ENCODE data around the gene NOS1AP.
"Not testable (repeated sequence)": the region's sequence is repeated elsewhere in the genome, so short reads cannot be mapped to it uniquely, and the experiment has no call there.

Gene NOS1AP

GRCh38 chr1:162069334-162070093, at the start of gene NOS1AP:
TSS of gene NOS1AP (plus strand) at chr1:162069691. CDS start at chr1:162070178, 487 bp downstream.
- peak; percentile 50 to 80 (median 65) for DNase-seq (ENCODE audit: low read depth in 3 of 3)

GRCh38 chr1:162020150-162020549, 49.3 kb upstream of the NOS1AP start:
- DNase-seq (ENCODE audit: low read depth in 3 of 3) = no peak

- no peak for DNase-seq (ENCODE audit: low read depth in 3 of 3)
Observed at GRCh38 chr1:162021124-162021523, 48.4 kb upstream of the NOS1AP start.

- DNase-seq (ENCODE audit: low read depth in 3 of 3) = no peak
Observed at GRCh38 chr1:162022626-162023025, 46.9 kb upstream of the NOS1AP start.

GRCh38 chr1:162023181-162023546, 46.3 kb upstream of the NOS1AP start:
- DNase-seq (ENCODE audit: low read depth in 3 of 3) = no peak

- DNase-seq (ENCODE audit: low read depth in 3 of 3) = peak; percentile 13 to 52 (median 20)
Observed at GRCh38 chr1:162023547-162024501, 45.7 kb upstream of the NOS1AP start, which contains the start of gene OLFML2B. TSS of gene OLFML2B (minus strand) at chr1:162023869. CDS start at chr1:162023430, 439 bp downstream.

GRCh38 chr1:162025541-162025940, 44.0 kb upstream of the NOS1AP start:
- DNase-seq (ENCODE audit: low read depth in 3 of 3) = no peak

- no peak for DNase-seq (ENCODE audit: low read depth in 3 of 3)
Observed at GRCh38 chr1:162026881-162027280, 42.6 kb upstream of the NOS1AP start.

- no peak for DNase-seq (ENCODE audit: low read depth in 3 of 3)
Observed at GRCh38 chr1:162028726-162029125, 40.8 kb upstream of the NOS1AP start.

GRCh38 chr1:162029157-162029556, 40.3 kb upstream of the NOS1AP start:
- DNase-seq (ENCODE audit: low read depth in 3 of 3) = no peak

- no peak for DNase-seq (ENCODE audit: low read depth in 3 of 3)
Observed at GRCh38 chr1:162030759-162031280, 38.7 kb upstream of the NOS1AP start.

GRCh38 chr1:162033428-162033827, 36.1 kb upstream of the NOS1AP start:
- no peak for DNase-seq (ENCODE audit: low read depth in 3 of 3)

GRCh38 chr1:162035241-162035640, 34.2 kb upstream of the NOS1AP start:
- DNase-seq (ENCODE audit: low read depth in 3 of 3) = no peak

GRCh38 chr1:162036163-162036562, 33.3 kb upstream of the NOS1AP start:
- DNase-seq (ENCODE audit: low read depth in 3 of 3) = no peak

- DNase-seq (ENCODE audit: low read depth in 3 of 3) = no peak
Observed at GRCh38 chr1:162038624-162039023, 30.9 kb upstream of the NOS1AP start.

- DNase-seq (ENCODE audit: low read depth in 3 of 3) = no peak
Observed at GRCh38 chr1:162040001-162040400, 29.5 kb upstream of the NOS1AP start.

GRCh38 chr1:162040657-162041056, 28.8 kb upstream of the NOS1AP start:
- DNase-seq (ENCODE audit: low read depth in 3 of 3) = no peak

- DNase-seq (ENCODE audit: low read depth in 3 of 3) = no peak
Observed at GRCh38 chr1:162042361-162042760, 27.1 kb upstream of the NOS1AP start.

GRCh38 chr1:162046921-162047320, 22.6 kb upstream of the NOS1AP start:
- DNase-seq (ENCODE audit: low read depth in 3 of 3) = no peak

GRCh38 chr1:162053949-162054348, 15.5 kb upstream of the NOS1AP start:
- not testable (repeated sequence) for DNase-seq (ENCODE audit: low read depth in 3 of 3)

- no peak for DNase-seq (ENCODE audit: low read depth in 3 of 3)
Observed at GRCh38 chr1:162055062-162055461, 14.4 kb upstream of the NOS1AP start.

- peak in 1 of 3 experiments; percentile 36 for DNase-seq (ENCODE audit: low read depth in 3 of 3)
Observed at GRCh38 chr1:162056043-162056442, 13.4 kb upstream of the NOS1AP start.
